WTC11 (cell line): ENCODE results near the gene FGD5. TPM values are rescaled to one million over a fixed set of nuclear protein-coding genes. Genes with fewer than 3 reads are reported as not detected.

Experiments
- ATAC-seq: fragments of 200-7000 bp; cut with Tn5 transposase; 2 replicates; pipeline ENCODE4 v1.10.0; 2021; ENCODE audit warnings: mild to moderate bottlenecking, moderate library complexity
- CTCF ChIA-PET: fragments of 300-600 bp; sonication (Branson Sonifier 250); formaldehyde crosslinking; loops from one replicate; lab custom pipeline; 2021; ENCODE audit warnings: antibody characterized with exemption; lab: Charles Lee
- POLR2A ChIA-PET: fragments of 350-600 bp; sonication (Branson Sonifier 250); formaldehyde crosslinking; loops from one replicate; lab custom pipeline; 2021; ENCODE audit warnings: antibody characterized with exemption; lab: Charles Lee
- DNase-seq: peaks from one replicate; pipeline ENCODE4 v3.0.0; 2021; ENCODE audit warnings: low spot score
- H3K27ac Mint-ChIP-seq: 2 replicates; pipeline ENCODE4 v1.8.0; 2021; ENCODE audit warnings: mixed read lengths
- H3K27me3 Mint-ChIP-seq: 2 replicates; pipeline ENCODE4 v1.8.0; 2021; ENCODE audit warnings: low read depth, mild to moderate bottlenecking, moderate library complexity, mixed read lengths
- H3K36me3 Mint-ChIP-seq: 2 replicates; pipeline ENCODE4 v1.8.0; 2021; ENCODE audit warnings: mixed read lengths
- H3K4me1 Mint-ChIP-seq: 2 replicates; pipeline ENCODE4 v1.8.0; 2022; ENCODE audit warnings: mixed read lengths
- H3K4me3 Mint-ChIP-seq: 2 replicates; pipeline ENCODE4 v1.8.0; 2021; ENCODE audit warnings: mild to moderate bottlenecking, moderate library complexity, mixed read lengths
- H3K9me3 Mint-ChIP-seq: 2 replicates; pipeline ENCODE4 v1.8.0; 2021; ENCODE audit warnings: mixed read lengths
- E2F4 ChIP-seq: sonication (generic); formaldehyde crosslinking; IDR thresholded peaks from 2 replicates; pipeline ENCODE4 v1.8.1; 2022; ENCODE audit warnings: low read depth, mild to moderate bottlenecking, moderate library complexity, missing genetic modification reagents, borderline replicate concordance
- ESRRA ChIP-seq: sonication (generic); formaldehyde crosslinking; IDR thresholded peaks from 2 replicates; pipeline ENCODE4 v1.8.1; 2022; ENCODE audit warnings: mild to moderate bottlenecking, missing genetic modification reagents, borderline replicate concordance
- FOXJ3 ChIP-seq: sonication (generic); formaldehyde crosslinking; IDR thresholded peaks from 2 replicates; pipeline ENCODE4 v1.9.0; 2021; ENCODE audit warnings: missing genetic modification reagents, mild to moderate bottlenecking, borderline replicate concordance
- FOXK1 ChIP-seq: sonication (generic); formaldehyde crosslinking; IDR thresholded peaks from 2 replicates; pipeline ENCODE4 v1.8.0; 2022; ENCODE audit warnings: mild to moderate bottlenecking, moderate library complexity, missing genetic modification reagents
- GABPB1 ChIP-seq: sonication (generic); formaldehyde crosslinking; IDR thresholded peaks from 2 replicates; pipeline ENCODE4 v1.8.1; 2023; ENCODE audit warnings: mild to moderate bottlenecking, missing genetic modification reagents
- JUN ChIP-seq: sonication (generic); formaldehyde crosslinking; IDR thresholded peaks from 2 replicates; pipeline ENCODE4 v1.8.0; 2023; ENCODE audit warnings: mild to moderate bottlenecking, missing genetic modification reagents
- MAX ChIP-seq: sonication (generic); formaldehyde crosslinking; IDR thresholded peaks from 2 replicates; pipeline ENCODE4 v1.8.0; 2022; ENCODE audit warnings: mild to moderate bottlenecking, missing genetic modification reagents
- MXD4 ChIP-seq: fragments of 250-450 bp; sonication (Bioruptor Pico); IDR thresholded peaks from 2 replicates; pipeline ENCODE4 v1.8.0; 2021; ENCODE audit warnings: mild to moderate bottlenecking, moderate library complexity, borderline replicate concordance
- MYBL2 ChIP-seq: sonication (generic); formaldehyde crosslinking; IDR thresholded peaks from 2 replicates; pipeline ENCODE4 v1.8.1; 2023; ENCODE audit warnings: mild to moderate bottlenecking, moderate library complexity, missing genetic modification reagents
- NFATC4 ChIP-seq: fragments of 250-450 bp; sonication (Bioruptor Pico); IDR thresholded peaks from 2 replicates; pipeline ENCODE4 v1.9.0; 2021; ENCODE audit warnings: mild to moderate bottlenecking
- NR1H2 ChIP-seq: sonication (generic); formaldehyde crosslinking; IDR thresholded peaks from 2 replicates; pipeline ENCODE4 v1.9.0; 2021; ENCODE audit warnings: mild to moderate bottlenecking, moderate library complexity, missing genetic modification reagents
- STAT6 ChIP-seq: sonication (generic); formaldehyde crosslinking; conservative IDR thresholded peaks from 2 replicates; pipeline ENCODE4 v1.8.1; 2023; ENCODE audit warnings: mild to moderate bottlenecking, low read depth, missing genetic modification reagents, moderate library complexity
- TEAD4 ChIP-seq: sonication (generic); formaldehyde crosslinking; IDR thresholded peaks from 2 replicates; pipeline ENCODE4 v1.8.0; 2022; ENCODE audit warnings: mild to moderate bottlenecking, missing genetic modification reagents
- ZBTB43 ChIP-seq: sonication (generic); formaldehyde crosslinking; IDR thresholded peaks from 2 replicates; pipeline ENCODE4 v1.8.1; 2023; ENCODE audit warnings: mild to moderate bottlenecking, missing genetic modification reagents
- ZNF121 ChIP-seq: sonication (generic); formaldehyde crosslinking; IDR thresholded peaks from 2 replicates; pipeline ENCODE4 v1.8.0; 2023; ENCODE audit warnings: missing genetic modification reagents
- ZNF138 ChIP-seq: sonication (generic); formaldehyde crosslinking; conservative IDR thresholded peaks from 2 replicates; pipeline ENCODE4 v1.8.1; 2022; ENCODE audit warnings: mild to moderate bottlenecking, moderate library complexity, missing genetic modification reagents
- ZNF423 ChIP-seq: fragments of 250-450 bp; sonication (Bioruptor Pico); IDR thresholded peaks from 2 replicates; pipeline ENCODE4 v2.1.2; 2022; ENCODE audit warnings: mild to moderate bottlenecking, moderate library complexity
- ZNF532 ChIP-seq: fragments of 250-450 bp; sonication (Bioruptor Pico); IDR thresholded peaks from 2 replicates; pipeline ENCODE4 v1.9.0; 2021; ENCODE audit warnings: mild to moderate bottlenecking, borderline replicate concordance
- ZNF671 ChIP-seq: fragments of 250-450 bp; sonication (Bioruptor Pico); IDR thresholded peaks from 2 replicates; pipeline ENCODE4 v1.8.0; 2021; ENCODE audit warnings: mild to moderate bottlenecking
- total RNA-seq: library from RNA; stranded (reverse); gene quantifications from 3 replicates; pipeline ENCODE4 v1.2.3, GENCODE V29; 2021

FGD5 gene
- total RNA-seq, 1 experiment from 2014 or later = 18.3 TPM

- no peak for TF ChIP-seq ZBTB43 (CRISPR knock-in tag)
- no peak for TF ChIP-seq TEAD4 (CRISPR knock-in tag)
Observed at GRCh38 chr3:14795996-14796395, 22.8 kb upstream of the FGD5 start (continued).

GRCh38 chr3:14796403-14797077 is 22.2 kb upstream of the FGD5 start:
- Mint-ChIP-seq H3K27me3 (peaks cover 4% of the 10 kb centered on the region; the same call in 1 of the 2 replicates), H3K4me3 (no peak overlapping the region), H3K9me3 (peaks cover 10% of the 10 kb centered on the region), H3K27ac (no peak overlapping the region), H3K36me3 (no peaks in the 10 kb centered on the region), H3K4me1 (peaks cover 16% of the 10 kb centered on the region)
- DNase-seq (no peak), ATAC-seq (no peak)
- no peak for TF ChIP-seq MAX
- TF ChIP-seq MYBL2 (CRISPR knock-in tag) = no peak
- TF ChIP-seq ZNF671 (CRISPR knock-in tag) = no peak
- TF ChIP-seq JUN (CRISPR knock-in tag) = no peak
- no peak for TF ChIP-seq GABPB1 (CRISPR knock-in tag)
- TF ChIP-seq NR1H2 = no peak
- no peak for TF ChIP-seq STAT6
- TF ChIP-seq ZNF423 = no peak
- no peak for TF ChIP-seq ZNF138 (CRISPR knock-in tag)
- TF ChIP-seq MXD4 (CRISPR knock-in tag) = no peak
- no peak for TF ChIP-seq NFATC4 (CRISPR knock-in tag)
- CTCF ChIA-PET = interaction anchor here (1.1 to 2.0 kb wide), 4 partner anchors 15 to 125 kb away, joined by 3 to 10 read pairs (median 4); no protein-coding TSS in a partner anchor
- POLR2A ChIA-PET = interaction anchor here (0.7 kb wide), 1 partner anchor 51 kb away, joined by 3 read pairs; no protein-coding TSS in a partner anchor

- CTCF ChIA-PET = interaction anchor here (1.2 to 2.0 kb wide), 4 partner anchors 16 to 123 kb away, joined by 3 to 10 read pairs (median 4); no protein-coding TSS in a partner anchor
- DNase-seq = no peak
- POLR2A ChIA-PET = no interaction called here
- no peak for TF ChIP-seq E2F4 (CRISPR knock-in tag)
- no peak for TF ChIP-seq FOXJ3
- no peak for TF ChIP-seq FOXK1 (CRISPR knock-in tag)
- TF ChIP-seq ESRRA (CRISPR knock-in tag) = no peak
- no peak for TF ChIP-seq MXD4 (CRISPR knock-in tag)
- TF ChIP-seq ZNF532 (CRISPR knock-in tag) = no peak
- no peak for TF ChIP-seq ZNF121 (CRISPR knock-in tag)
Observed at GRCh38 chr3:14797731-14798130, 21.0 kb upstream of the FGD5 start.

More at GRCh38 chr3:14797731-14798130, 21.0 kb upstream of the FGD5 start:
- Mint-ChIP-seq H3K36me3 (no peaks in the 10 kb centered on the region), H3K27ac (no peak overlapping the region), H3K4me3 (no peak overlapping the region), H3K9me3 (peaks cover 10% of the 10 kb centered on the region), H3K4me1 (peaks cover 15% of the 10 kb centered on the region), H3K27me3 (peaks cover 4% of the 10 kb centered on the region; the same call in 1 of the 2 replicates)
- ATAC-seq = no peak
